ENCODE measurements around the gene PTPRG.

PTPRG gene

DNA sequence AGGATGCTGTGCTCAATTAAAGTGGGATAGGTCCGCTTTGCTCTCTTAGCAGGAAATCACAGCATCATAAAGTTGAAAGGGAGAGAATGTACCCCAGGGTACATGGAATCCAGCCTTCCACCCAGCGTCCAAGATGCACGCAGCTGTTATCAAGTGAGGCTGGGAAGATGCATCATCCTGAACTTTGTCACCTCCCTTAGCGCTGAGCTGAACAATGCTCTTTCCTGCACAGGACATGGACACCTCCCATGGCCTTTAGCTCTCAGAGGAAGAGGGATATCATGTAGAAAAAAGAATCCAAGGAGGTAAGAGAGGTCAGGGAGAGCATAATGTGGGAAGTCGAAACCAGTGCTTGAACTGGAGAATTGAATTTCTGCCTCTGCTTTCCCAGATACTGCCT, 619.1 kb downstream of the PTPRG start:
- TF ChIP-seq SIN3A (IDR thresholded peaks at IDR 0.05; ENCODE audit: borderline replicate concordance, insufficient read depth, low read length) (no peak), TAF1 (IDR thresholded peaks at IDR 0.05; ENCODE audit: borderline replicate concordance, insufficient read depth, low read length) (no peak), FOXP2 (optimal IDR thresholded peaks at IDR 0.05; ENCODE audit: borderline replicate concordance, extremely low read depth, extremely low read length, insufficient read depth) (no peak), POLR2AphosphoS5 (IDR thresholded peaks at IDR 0.05; ENCODE audit: low read depth, low read length) (no peak), REST (IDR thresholded peaks at IDR 0.05; ENCODE audit: insufficient read depth in 1 of 2, low read depth in 2 of 2, low read length in 2 of 2) (no peak)

- TF ChIP-seq TAF1 (IDR thresholded peaks at IDR 0.05; ENCODE audit: borderline replicate concordance, insufficient read depth, low read length) (no peak), POLR2AphosphoS5 (IDR thresholded peaks at IDR 0.05; ENCODE audit: low read depth, low read length) (no peak), SIN3A (IDR thresholded peaks at IDR 0.05; ENCODE audit: borderline replicate concordance, insufficient read depth, low read length) (no peak), REST (IDR thresholded peaks at IDR 0.05; ENCODE audit: insufficient read depth in 1 of 2, low read depth in 2 of 2, low read length in 2 of 2) (no peak), FOXP2 (optimal IDR thresholded peaks at IDR 0.05; ENCODE audit: borderline replicate concordance, extremely low read depth, extremely low read length, insufficient read depth) (no peak)
These were observed 621.7 kb downstream of the PTPRG start for GRCh38 chr3:62183087-62183486.

GRCh38 chr3:62183969-62184368, 622.6 kb downstream of the PTPRG start:
- TF ChIP-seq REST (IDR thresholded peaks at IDR 0.05; ENCODE audit: insufficient read depth in 1 of 2, low read depth in 2 of 2, low read length in 2 of 2) = no peak
- TF ChIP-seq SIN3A (IDR thresholded peaks at IDR 0.05; ENCODE audit: borderline replicate concordance, insufficient read depth, low read length) = no peak
- no peak for TF ChIP-seq TAF1 (IDR thresholded peaks at IDR 0.05; ENCODE audit: borderline replicate concordance, insufficient read depth, low read length)
- TF ChIP-seq FOXP2 (optimal IDR thresholded peaks at IDR 0.05; ENCODE audit: borderline replicate concordance, extremely low read depth, extremely low read length, insufficient read depth) = no peak
- TF ChIP-seq POLR2AphosphoS5 (IDR thresholded peaks at IDR 0.05; ENCODE audit: low read depth, low read length) = no peak

DNA sequence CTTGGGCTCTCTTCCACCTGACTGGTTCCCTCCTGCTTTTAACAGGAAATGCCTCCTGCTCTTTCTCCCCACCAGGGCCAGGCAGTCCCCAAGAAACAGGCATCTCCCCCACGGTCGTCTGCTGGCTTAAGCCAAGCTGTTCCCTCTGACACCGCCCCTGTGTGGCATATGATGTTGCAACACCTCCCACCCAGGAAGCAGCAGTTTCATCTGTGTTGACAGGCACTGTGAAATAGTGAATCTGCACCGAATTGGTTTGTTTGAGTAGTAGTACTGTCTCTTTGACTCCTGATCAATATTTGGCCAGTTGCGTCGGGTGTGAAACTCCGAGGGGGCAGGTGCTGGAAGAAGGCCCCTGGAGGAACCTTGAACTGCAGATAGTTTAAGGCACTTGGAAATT, 623.2 kb downstream of the PTPRG start:
- no peak for TF ChIP-seq REST (IDR thresholded peaks at IDR 0.05; ENCODE audit: insufficient read depth in 1 of 2, low read depth in 2 of 2, low read length in 2 of 2)

DNA sequence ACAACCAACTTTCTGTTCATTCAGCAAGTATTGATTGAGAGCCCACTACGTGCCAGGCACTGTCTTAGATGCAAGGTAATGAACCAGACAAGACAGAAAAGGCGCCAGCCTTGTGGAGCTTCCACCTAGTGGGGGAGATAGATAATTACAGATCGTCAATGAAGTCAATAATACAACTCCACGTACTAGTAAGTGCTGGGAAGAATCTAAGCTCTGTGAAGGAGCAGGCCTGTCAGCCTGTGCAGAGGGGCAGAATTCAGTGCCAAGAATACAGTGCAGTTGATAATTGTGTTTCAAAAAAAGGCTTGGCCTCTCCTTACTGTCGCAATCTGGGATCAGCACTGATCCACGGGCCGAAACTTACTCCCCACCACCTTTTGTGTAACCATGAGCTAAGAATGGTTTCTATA, 625.7 kb downstream of the PTPRG start:
- TF ChIP-seq REST (IDR thresholded peaks at IDR 0.05; ENCODE audit: insufficient read depth in 1 of 2, low read depth in 2 of 2, low read length in 2 of 2) (no peak), POLR2AphosphoS5 (IDR thresholded peaks at IDR 0.05; ENCODE audit: low read depth, low read length) (no peak), SIN3A (IDR thresholded peaks at IDR 0.05; ENCODE audit: borderline replicate concordance, insufficient read depth, low read length) (no peak), TAF1 (IDR thresholded peaks at IDR 0.05; ENCODE audit: borderline replicate concordance, insufficient read depth, low read length) (no peak), FOXP2 (optimal IDR thresholded peaks at IDR 0.05; ENCODE audit: borderline replicate concordance, extremely low read depth, extremely low read length, insufficient read depth) (no peak)

Data from PFSK-1 (cell line).